Measurements from ENCODE around the gene ERBB2. TPM values are rescaled to one million over a fixed set of nuclear protein-coding genes. Genes with fewer than 3 reads are reported as not detected.
"Not testable (repeated sequence)": the region's sequence is repeated elsewhere in the genome, so short reads cannot be mapped to it uniquely, and the experiment has no call there.

The ERBB2 gene
- total RNA-seq, 1 donor from 2014 or later, result 4.5 TPM

DNA sequence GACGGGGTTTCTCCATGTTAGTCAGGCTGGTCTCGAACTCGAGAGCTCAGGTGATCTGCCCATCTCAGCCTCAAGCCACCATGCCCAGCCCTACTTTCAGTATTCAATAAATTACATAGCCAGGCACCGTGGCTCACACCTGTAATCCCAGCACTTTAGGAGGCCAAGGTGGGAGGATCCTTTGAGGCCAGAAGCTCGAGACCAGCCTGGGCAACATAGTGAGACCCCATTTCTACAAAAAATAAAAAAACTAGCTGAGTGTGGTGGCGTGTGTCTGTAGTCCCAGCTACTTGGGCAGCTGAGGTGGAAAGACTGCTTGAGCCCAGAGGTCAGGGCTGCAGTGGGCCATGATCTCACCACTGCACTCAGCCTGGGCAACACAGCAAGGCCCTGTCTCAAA is 22.2 kb downstream of the ERBB2 start:
- intact Hi-C loops (cut with micrococcal nuclease), result no loop called here

DNA sequence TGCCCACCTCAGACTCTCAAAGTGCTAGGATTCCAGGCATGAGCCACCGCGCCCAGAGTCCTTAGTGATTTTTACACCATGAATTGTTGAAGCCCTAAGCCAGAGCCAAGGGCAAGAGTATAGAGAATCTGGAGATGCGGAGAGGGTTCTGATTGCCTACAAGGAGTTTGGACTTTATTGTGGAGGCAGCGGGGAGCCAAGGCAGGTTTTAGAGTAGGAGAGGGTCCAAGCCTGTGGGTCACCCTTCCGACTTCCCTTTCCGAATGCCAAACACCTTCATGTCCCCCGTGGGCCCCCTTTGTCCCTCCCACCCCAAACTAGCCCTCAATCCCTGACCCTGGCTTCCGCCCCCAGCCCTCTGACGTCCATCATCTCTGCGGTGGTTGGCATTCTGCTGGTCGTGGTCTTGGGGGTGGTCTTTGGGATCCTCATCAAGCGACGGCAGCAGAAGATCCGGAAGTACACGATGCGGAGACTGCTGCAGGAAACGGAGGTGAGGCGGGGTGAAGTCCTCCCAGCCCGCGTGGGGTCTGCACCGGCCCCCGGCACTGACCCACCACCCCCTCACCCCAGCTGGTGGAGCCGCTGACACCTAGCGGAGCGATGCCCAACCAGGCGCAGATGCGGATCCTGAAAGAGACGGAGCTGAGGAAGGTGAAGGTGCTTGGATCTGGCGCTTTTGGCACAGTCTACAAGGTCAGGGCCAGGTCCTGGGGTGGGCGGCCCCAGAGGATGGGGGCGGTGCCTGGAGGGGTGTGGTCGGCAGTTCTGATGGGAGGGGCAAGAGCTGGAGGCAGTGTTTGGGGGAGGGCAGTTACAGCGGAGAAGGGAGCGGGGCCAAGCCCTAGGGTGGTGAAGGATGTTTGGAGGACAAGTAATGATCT is 23.3 kb downstream of the ERBB2 start:
- intact Hi-C loops (cut with micrococcal nuclease), result no loop called here

- intact Hi-C loops (cut with micrococcal nuclease), result no loop called here
These were observed 24.9 kb downstream of the ERBB2 start for GRCh38 chr17:39724731-39725130.

DNA sequence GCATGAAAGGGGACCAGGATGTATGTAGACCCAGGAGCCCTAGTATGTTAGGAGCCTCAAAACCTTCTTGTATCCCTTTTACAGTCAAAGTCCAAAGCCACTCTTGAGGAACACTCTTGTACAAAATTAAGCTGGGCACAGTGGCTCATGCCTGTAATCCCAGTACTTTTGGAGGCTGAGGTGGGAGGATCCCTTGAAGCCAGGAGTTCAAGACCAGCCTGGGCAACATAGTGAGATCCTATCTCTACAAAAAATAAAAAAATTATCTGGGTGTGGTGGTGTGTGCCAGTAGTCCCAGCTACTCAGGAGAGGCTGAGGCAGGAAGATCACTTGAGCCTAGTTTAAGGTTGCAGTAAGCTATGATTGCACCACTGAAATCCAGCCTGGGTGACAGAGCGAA is 26.1 kb downstream of the ERBB2 start:
- intact Hi-C loops (cut with micrococcal nuclease), result not testable (repeated sequence)

- intact Hi-C loops (cut with micrococcal nuclease), result no loop called here
These were observed 26.8 kb downstream of the ERBB2 start for GRCh38 chr17:39726617-39727016.

- intact Hi-C loops (cut with micrococcal nuclease), result no loop called here
These were observed 27.7 kb downstream of the ERBB2 start for GRCh38 chr17:39727556-39727955.

DNA sequence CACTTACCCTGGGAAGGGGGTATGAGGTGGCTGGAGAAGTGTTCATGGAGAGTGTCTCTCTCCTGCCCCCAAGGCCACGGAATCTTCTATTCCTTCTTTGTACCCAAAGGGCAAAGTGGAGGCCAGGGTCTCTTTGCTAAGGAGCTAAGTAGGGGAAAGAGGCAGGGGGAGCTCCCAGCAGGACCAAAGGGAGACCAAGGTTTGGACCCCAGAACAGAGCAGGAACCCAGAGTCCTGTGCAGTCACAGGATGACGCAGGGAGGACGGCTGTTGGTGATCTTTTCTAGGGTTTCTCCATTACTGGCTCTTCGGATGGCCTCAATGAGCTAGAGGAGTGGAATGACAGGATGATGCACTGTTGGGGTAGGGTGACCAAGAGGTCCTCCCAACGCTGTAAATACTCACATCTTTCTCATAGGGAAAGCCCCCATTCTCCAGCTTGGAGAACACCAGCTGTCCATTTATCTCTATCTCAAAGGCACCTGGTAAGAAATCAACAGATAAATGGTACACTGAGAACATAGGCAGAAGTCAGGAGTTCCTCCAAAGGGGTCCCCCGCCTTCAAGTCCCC is 29.5 kb downstream of the ERBB2 start:
- intact Hi-C loops (cut with micrococcal nuclease), result no loop called here

DNA sequence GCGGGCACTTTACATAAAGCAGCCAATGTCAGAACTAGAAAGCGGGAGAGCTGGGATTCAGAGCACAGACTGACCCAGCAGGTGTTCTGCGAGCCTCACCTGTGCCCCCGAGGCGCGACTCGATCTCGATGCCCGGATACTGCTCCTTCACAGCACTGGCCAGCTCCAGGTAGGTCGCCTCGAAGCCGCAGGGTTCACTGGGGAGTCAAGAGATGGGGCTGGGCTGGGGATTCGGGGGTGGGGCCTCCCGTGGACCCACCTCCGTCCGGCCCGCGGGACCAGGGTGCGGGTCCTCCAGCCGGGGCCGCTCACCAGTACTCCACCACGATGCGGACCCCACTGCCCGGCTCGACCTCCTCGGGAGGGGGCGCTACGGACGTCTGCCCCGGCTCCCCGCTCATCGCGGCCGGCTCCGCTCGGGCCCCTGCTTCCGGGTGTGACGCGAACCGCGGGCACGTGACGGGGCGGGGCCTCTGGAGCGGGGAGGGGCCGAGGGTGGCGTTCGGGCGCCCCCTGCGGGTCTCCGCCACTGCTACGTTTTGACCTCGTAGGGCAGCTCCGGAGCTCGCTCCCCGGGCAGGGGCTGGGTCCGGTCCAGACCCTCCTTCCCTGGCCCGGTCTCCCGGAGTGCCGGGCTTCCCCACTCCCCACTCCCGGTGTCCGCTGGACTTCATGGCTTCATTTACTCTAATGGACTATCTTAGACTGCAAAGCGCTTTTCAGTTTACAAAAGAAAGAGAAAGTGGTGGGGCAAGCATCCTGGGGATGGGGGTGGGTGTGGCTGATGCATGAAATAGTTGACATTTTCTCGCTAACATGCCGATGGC is 30.4 kb downstream of the ERBB2 start, which contains the start of gene MIEN1:
MIEN1 (minus strand) TSS at position 438 of the 827 bp plus-strand sequence; CDS start at position 401, 37 bp downstream.
- intact Hi-C loops (cut with micrococcal nuclease), result loop anchor here (1.0 kb wide), 11 partner anchors 8 to 366 kb away; partner anchors contain the start of genes IKZF3, LRRC3C, ORMDL3 and PGAP3

DNA sequence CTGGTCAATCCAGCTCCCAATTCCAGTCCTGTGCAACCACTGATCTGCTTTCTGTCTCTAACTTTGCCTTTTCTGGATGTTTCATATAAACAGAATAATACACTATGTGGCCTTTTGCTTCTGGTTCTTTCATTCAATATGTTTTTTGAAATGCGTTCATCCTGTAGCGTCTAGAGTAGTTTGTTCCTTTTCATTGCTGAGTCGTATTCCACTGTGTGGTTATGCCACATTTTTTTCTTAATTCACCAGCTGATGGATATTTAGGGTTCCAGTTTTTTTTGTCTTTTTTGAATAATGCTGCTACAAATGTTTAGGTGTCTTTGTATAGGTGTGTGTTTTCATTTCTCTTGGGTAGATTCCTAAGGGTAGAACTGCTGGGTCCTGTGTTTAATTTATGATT is 32.7 kb downstream of the ERBB2 start:
- intact Hi-C loops (cut with micrococcal nuclease), result no loop called here

DNA sequence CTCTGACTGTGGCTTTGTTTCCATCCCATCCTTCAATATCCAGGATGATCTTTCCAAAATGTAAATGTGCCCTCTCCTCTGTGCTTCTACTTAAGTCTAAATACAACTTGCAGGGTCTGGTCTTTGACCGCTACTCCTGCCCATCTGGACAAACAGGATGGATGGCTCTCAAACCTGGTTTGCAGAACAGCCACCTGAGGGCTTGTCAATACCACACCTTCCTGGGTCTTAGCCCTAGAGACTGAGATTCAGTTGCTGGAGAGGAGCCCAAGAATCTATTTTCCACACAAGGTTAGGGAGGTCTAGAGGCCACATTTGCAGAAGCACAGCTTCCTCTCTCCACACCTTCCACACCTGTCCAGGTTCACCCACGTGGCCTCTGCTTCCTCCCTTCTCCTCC is 36.0 kb downstream of the ERBB2 start:
- intact Hi-C loops (cut with micrococcal nuclease), result no loop called here

DNA sequence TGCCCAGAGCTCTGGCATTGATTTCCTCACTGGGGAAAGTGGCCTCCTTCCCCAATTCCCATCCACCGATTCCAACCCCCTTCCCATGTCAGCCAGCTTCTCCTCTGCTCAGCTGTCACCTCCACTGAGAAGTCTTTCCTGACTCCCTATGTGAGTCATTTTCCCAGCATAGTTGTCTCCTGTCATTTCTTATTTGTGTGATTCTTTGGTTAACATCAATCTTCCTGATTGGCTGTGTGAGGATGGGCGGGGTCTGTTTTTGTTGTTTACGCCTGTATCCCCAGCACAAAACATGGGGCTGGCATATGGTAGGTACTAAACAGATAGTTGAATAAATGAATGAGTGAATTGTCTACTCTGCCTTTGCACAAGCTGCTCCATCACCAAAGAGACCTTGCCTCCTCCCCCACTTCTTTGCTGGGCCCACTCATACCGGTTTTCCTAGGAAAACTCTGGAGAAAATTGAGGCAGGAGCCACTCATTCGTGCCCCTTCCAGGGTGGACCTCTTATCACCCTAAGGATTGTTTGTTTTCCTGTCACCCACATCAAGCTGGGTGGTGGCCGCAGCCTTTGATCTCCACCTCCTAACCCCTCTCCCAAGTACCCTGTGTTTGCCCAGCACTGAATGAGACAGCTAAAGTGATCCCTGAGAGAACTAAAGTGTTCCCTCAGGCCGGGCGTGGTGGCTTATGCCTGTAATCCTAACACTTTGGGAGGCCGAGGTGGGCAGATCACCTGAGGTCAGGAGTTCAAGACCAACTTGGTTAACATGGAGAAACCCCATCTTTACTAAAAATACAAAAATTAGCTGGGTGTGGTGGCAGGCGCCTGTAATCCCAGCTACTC is 36.7 kb downstream of the ERBB2 start:
- intact Hi-C loops (cut with micrococcal nuclease), result no loop called here

DNA sequence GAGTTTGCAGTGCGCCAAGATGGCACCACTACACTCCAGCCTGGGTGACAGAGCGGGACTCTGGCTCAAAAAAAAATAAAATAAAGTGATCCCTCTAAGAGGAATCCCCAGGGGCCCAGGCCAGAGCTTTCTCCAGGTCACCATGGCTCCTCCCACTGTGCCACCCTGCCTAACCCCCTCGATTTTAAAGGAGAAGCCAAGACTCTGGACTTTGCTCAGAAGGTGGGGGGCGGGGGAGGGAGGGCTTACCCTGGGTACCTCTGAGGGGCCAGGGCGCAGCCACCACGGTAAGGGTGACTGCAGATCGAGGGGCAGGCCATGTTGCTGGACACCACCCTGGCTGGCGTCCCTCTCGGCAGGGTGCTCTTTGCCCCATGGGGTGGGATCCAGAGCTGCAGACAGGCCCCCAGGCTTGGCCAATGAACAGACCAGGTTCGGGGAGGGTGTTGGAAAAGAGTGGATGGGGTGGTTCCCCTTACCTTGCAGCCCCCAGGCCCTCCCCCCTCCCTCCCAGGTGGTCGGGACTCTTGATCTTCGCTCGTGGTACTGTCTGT is 37.4 kb downstream of the ERBB2 start:
- intact Hi-C loops (cut with micrococcal nuclease), result no loop called here

DNA sequence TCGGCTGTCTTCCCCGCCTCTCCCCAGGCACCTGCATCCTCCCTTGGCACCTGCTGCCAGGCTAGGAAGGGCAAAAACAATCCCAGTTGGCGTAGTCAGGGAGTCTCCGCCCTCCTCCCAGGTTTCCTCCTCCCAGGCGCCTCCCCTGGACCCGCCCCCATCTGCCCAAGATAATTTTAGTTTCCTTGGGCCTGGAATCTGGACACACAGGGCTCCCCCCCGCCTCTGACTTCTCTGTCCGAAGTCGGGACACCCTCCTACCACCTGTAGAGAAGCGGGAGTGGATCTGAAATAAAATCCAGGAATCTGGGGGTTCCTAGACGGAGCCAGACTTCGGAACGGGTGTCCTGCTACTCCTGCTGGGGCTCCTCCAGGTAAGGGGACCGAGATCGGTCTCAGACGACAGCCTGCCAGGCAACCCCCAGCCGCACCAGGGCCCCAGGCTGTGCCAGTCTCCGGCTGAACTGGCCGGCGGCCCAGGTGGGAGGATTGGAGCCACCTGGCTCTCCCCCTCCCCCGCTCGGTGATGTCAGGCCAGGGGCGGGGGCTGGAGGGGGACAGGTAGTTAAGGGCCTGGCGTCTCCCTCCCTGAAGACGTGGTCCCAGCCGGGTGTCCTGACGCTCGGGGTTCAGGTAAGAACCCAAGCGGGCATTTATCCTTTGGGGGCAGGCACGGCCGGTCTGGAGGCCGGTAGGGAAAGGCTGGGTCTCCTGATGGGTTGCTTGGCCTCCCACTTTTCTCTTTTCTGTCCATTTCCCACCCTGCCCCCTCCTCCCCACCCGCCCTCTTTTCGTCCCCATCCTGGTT is 38.1 kb downstream of the ERBB2 start, which contains the start of gene GRB7:
GRB7 (plus strand) TSS at position 179 of the 808 bp plus-strand sequence. CDS start 4,364 bp downstream, outside the sequence.
- intact Hi-C loops (cut with micrococcal nuclease), result loop anchor here (1.0 kb wide), 1 partner anchor 8 kb away; the partner anchor contains the start of gene MIEN1

GRCh38 chr17:39738568-39738901 is 38.7 kb downstream of the ERBB2 start:
- intact Hi-C loops (cut with micrococcal nuclease), result loop anchor here (1.0 kb wide), 1 partner anchor 8 kb away; the partner anchor contains the start of gene MIEN1

DNA sequence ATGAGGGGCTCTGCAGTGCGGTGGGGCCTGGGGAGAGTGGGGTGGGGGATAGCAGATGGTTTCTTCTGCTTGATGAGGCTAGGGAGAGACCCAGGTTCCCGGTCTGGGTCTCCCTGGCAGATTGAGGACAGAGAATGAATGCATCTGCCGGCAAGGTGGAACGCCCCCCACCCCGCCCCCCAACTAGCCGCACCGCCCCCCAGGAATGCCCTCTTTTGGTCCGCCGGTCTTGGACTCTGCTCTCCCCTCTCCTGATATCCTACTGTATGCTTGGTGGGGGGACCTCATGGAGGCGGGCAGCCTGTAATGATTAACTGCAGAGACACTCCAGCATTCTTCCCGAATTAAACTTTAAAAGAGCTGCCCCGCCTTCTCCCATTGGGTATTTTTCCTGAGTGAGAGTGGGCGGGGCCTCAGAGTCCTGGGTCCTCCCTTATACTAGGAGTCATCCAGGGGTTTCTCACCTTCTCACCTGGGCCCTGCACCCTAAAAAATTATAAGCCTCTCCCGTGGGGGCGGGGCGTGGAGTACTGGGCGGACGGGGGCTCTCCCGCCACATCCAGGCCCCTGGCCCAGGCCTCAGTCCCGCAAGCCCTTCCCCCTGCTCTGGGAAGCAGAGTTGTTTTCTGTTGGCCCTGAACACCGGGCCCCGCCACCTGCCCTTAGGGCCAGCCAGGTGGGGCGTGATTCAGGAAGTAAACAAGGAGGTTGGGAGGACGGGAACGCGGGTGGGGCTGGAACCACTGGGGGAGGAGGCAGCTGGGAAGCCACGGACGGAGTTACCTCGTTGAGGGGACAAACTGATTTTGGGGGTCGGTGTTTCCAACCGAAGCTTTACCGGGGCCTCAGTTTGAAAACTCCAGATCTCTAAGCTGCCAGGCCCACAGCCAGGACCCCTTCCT is 39.4 kb downstream of the ERBB2 start:
- intact Hi-C loops (cut with micrococcal nuclease), result loop anchor here (1.0 kb wide), 1 partner anchor 9 kb away; the partner anchor contains the start of gene MIEN1

- intact Hi-C loops (cut with micrococcal nuclease), result no loop called here
These were observed 40.1 kb downstream of the ERBB2 start for GRCh38 chr17:39739885-39740356.

- intact Hi-C loops (cut with micrococcal nuclease), result no loop called here
These were observed 40.7 kb downstream of the ERBB2 start for GRCh38 chr17:39740357-39741111.

Data from T-helper 1 cell treated with Interleukin-12 subunit alpha and Interleukin-12 subunit beta and Interleukin-4 antibody, amounts not matched to agents 30 ng/mL and 1 ng/mL, for 36 hours (primary cell).